Measurements from ENCODE around the gene APP.

GRCh38 chr21:26165331-26165730, 5.2 kb downstream of the APP start:
- TF ChIP-seq CTCF (conservative IDR thresholded peaks at IDR 0.05; ENCODE audit: low read length) (no peak), EZH2phosphoT487 (IDR thresholded peaks at IDR 0.05; ENCODE audit: borderline replicate concordance, low read depth, low read length) (no peak)
